NCI-H146 (cell line): ENCODE data around the gene TAS2R60.
"Not testable (repeated sequence)": the region's sequence is repeated elsewhere in the genome, so short reads cannot be mapped to it uniquely, and the experiment has no call there.

ENCODE experiments used
- DNase-seq: peaks from one replicate; lab custom pipeline; 2025; lab: John Stamatoyannopoulos, UW

TAS2R60 gene

DNA sequence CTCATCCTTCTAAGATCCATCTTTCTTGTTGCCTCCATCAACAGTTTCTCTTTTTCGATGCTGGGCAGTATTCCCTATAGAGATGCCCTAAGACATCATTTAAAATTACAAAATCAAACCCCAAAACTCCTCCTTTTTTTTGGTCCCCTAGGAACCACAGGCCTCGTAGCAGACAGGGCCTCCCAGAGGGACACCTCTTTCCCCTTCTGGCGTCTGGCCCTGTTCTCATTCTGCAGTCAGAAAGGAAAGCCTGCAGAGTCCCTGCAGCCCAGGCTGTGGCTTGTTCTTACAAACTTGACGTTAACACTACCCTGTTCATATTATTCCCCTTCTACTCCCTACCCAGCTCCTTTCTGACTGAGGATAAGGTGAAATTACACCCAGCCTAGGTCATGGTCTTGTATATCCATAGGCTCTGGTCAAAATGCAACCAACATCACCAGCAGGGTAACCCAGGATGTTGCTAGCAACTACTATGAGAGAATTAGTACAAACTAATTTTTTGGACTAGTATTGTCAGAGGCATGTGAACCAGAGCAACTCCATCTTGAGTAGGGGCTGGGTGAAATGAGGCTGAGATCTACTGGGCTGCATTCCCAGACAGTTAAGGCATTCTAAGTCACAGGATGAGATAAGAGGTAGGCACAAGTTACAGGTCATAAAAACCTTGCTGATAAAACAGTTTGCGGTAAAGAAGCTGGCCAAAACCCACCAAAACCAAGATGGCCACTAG is 31.1 kb upstream of the TAS2R60 start:
- no peak for DNase-seq

GRCh38 chr7:143413123-143413522 is 30.1 kb upstream of the TAS2R60 start:
- DNase-seq, result no peak

GRCh38 chr7:143415209-143415608 is 28.0 kb upstream of the TAS2R60 start:
- DNase-seq, result not testable (repeated sequence)

GRCh38 chr7:143415742-143416397 is 27.4 kb upstream of the TAS2R60 start:
- no peak for DNase-seq

GRCh38 chr7:143416565-143417149 is 26.6 kb upstream of the TAS2R60 start:
- DNase-seq, result peak; percentile 30

GRCh38 chr7:143417734-143418383 is 25.4 kb upstream of the TAS2R60 start:
- no peak for DNase-seq

DNA sequence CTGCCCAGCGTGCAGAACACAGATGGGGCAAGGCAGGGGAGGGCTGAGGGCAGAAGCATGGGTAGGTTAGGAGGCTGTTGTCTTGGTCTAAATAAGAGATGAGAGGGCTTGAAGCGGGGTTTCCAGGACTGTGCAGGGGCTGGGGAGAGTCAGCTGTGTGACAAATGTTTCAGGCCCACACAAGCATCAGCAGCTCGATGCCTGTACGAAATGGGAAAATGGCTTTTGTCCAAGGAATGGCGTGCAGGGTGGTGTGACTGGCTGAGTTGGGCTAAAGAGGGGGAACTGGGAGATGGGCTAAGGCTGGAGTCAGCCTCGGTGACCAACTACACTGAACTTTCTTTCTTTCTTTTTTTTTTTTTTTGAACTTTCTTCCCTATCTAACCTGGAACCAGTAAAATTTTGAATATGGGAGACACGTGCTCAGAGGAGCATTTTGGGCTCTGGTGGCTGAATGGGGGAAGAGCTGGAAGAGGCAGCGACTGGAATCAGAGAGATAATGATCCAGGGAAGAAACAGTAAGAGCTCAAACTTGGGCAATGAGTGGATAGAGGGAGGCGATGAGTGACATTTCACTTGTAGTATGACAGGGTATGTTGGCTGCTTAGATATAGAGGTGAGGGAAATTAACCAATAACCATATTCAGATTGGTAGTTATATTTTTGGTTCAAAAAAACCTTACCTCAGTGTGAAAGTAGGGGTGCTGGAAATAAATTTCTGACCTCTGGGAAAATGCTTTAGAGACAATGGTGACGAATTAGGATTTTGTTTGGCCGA is 24.4 kb upstream of the TAS2R60 start:
- DNase-seq, result no peak

DNA sequence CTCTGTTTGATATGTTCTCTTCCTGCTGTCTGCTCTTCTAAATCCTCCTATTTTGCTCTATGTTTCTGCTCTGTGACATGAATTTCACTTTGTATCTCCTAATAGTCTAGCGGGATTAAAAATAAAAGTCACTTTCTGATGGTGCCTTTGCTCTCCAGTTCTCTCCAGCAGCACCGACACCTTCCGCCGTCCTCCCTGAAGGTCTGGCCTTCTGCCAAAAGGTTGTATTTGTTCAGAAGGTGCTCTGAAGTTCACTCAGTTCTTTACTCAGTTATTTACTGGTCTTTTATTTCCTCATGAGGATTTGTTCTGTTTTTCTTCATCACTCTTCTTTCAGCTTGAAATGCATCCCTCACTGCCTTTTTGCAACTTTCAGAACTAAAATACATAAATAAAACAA is 23.4 kb upstream of the TAS2R60 start:
- no peak for DNase-seq

DNA sequence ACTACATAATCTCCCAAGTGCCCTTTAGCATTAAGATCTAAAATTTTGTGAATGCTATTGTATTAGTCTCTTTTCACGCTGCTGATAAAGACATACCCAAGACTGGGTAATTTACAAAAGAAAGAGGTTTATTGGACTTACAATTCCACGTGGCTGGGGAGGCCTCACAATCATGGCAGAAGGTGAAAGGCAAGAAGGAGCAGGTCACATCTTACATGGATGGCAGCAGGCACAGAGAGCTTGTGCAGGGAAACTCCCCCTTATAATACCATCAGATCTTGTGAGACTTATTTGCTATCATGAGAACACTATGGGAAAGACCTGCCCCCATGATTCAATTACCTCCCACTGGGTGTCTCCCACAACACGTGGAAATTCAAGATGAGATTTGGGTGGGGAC is 22.6 kb upstream of the TAS2R60 start:
- not testable (repeated sequence) for DNase-seq

DNA sequence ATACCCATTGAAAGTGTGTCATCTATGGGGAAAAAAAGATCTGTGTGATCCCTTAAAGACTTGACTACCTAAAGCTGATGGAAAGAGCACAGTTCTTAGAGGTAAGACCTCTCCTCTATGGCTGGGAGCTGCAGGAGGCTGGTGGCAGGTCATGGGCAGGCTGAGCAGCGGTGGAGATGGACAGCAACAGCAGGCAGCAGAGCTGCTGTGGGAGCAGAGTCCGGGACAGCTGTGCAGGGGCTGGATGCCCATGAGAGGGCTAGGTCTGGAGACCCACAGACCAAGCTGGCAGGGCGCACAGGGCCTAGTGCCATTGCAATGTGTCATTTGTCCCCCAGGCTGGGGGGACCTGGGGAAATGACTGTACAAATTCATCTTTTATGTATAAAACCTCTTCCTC is 21.2 kb upstream of the TAS2R60 start:
- no peak for DNase-seq

GRCh38 chr7:143424476-143424875 is 18.8 kb upstream of the TAS2R60 start:
- not testable (repeated sequence) for DNase-seq

GRCh38 chr7:143426479-143427142 is 16.6 kb upstream of the TAS2R60 start:
- no peak for DNase-seq

DNA sequence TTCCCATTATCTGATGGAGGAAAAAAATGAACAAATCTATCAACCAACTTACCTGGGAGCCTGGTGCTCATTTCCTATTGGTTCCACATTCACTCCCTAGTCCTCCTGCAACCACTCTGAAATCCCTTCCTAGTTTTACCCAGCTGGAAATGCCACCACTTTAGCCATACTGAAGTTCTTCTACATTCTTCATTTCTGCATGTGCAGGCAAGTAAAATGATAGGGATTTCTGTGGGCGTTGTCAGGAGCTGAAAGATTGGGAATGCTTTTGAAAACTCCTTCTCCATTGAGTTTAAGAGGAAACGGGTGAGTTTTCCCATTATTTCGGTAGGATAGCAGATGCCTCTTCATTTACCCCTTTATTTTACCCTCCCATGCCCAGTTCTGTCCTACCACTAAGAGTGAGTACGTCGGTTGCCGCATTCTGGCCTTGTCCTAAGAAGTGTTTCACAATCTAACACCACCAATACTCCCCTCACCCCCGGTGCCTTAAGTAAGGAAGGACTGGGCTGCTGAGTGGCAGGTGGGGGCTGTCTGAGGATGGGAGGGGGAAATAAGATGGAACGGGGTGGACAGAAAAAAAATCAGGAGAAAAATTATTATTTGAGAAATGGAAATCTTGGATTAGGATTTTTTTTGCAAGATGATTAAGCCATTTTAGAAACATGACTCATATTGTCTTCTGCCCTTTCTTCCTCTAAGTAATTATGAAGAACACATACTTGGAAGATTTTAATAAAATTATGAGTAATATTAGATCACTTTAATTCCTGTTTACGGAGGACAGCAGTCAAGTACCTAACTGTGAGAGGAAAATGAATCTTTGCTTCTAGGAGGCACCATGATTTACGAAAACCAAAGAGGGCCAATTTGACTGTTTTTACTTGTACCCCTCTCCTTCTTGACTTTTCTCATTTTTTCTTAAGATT is 13.2 kb upstream of the TAS2R60 start:
- DNase-seq, result no peak

- no peak for DNase-seq
Measured at GRCh38 chr7:143431109-143431508, 12.1 kb upstream of the TAS2R60 start.

GRCh38 chr7:143433759-143434158 is 9.5 kb upstream of the TAS2R60 start:
- DNase-seq, result no peak

- no peak for DNase-seq
Measured at GRCh38 chr7:143434660-143435059, 8.6 kb upstream of the TAS2R60 start.

DNA sequence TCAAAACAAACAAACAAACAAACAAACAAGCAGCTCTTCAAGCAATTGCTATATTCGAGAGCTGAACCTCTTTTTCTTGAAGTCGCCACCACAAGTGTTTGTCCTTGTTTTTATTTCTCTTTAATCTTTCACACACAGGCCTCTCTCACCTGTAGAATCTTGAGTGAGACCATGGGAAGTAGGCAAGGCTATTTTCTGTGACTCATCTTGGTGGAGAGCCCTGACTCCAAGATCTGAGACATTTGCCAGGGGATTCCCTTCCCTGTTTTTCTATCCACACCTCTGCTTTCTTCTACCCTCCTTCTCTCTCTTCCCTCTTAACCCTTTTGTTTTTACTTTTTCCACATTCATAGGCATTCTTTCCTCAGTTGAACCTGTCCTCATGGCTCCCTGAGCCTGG is 8.0 kb upstream of the TAS2R60 start:
- DNase-seq, result no peak

- no peak for DNase-seq
Measured at GRCh38 chr7:143436325-143436946, 6.8 kb upstream of the TAS2R60 start.

- DNase-seq, result no peak
Measured at GRCh38 chr7:143437578-143437977, 5.7 kb upstream of the TAS2R60 start.

DNA sequence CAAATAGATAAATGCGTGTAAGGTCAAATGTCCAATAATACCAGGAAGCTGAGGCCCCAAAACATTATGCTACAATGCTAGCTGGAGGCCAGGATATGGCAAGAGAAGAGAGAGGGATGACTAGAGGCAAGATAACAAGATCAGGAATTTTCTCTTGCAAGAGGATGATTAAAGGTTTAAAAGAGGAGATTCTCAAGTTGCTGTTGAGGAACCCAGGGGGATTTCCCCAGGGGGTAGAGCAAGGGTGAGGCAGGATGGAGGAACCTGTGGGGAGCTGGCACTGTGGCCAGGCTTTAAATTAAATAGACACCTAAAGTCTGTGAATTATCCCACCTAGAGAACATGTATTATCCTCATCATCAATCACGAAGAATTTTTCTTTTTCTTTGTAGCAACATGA is 3.4 kb upstream of the TAS2R60 start:
- DNase-seq, result no peak
